GM13977 (cell line): ENCODE results near the gene ARHGAP10.

Experiments
- DNase-seq: peaks from one replicate; pipeline ENCODE4 v3.0.0; 2012; ENCODE audit warnings: low spot score
- in situ Hi-C: fragments of 300-500 bp; cut with MboI; formaldehyde crosslinking; loops from one replicate; pipeline ENCODE4 v1.12.0; 2022; ENCODE audit warnings: low sequenced_read_pairs, low pct_unique_long_range_greater_than_20kb, mixed read lengths, inconsistent platforms; ENCODE audit not compliant: unreplicated experiment
- TF ChIP-seq, protein P1 (sequence below): IDR thresholded peaks from 2 replicates; pipeline ENCODE4 v1.5.1; 2012; ENCODE audit warnings: mild to moderate bottlenecking, control low read depth; ENCODE audit not compliant: insufficient read depth; ENCODE audit errors: extremely low read depth, missing control alignments

ARHGAP10 gene

DNA sequence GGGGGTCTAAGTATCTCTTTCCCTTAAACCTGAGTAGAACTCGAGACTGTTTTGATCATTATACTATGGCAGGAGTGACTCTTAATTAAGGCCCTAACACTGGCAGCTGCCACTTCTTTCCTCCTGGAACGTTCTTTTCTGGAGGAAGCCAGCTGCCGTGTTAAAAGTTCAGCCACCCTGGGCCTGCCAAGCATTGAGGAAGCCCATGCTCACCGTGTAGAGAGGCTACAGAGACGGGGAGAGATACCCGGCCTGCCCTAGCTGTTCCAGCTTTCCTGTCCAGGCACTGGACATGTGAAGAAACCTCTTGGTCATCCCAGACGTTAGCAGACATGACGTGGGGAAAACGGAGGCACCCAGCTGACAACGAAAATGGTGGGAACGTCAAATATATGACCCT is 274.1 kb downstream of the ARHGAP10 start:
- no peak for DNase-seq
- in situ Hi-C loops = no loop called here
- TF ChIP-seq, protein P1, sequence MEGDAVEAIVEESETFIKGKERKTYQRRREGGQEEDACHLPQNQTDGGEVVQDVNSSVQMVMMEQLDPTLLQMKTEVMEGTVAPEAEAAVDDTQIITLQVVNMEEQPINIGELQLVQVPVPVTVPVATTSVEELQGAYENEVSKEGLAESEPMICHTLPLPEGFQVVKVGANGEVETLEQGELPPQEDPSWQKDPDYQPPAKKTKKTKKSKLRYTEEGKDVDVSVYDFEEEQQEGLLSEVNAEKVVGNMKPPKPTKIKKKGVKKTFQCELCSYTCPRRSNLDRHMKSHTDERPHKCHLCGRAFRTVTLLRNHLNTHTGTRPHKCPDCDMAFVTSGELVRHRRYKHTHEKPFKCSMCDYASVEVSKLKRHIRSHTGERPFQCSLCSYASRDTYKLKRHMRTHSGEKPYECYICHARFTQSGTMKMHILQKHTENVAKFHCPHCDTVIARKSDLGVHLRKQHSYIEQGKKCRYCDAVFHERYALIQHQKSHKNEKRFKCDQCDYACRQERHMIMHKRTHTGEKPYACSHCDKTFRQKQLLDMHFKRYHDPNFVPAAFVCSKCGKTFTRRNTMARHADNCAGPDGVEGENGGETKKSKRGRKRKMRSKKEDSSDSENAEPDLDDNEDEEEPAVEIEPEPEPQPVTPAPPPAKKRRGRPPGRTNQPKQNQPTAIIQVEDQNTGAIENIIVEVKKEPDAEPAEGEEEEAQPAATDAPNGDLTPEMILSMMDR = no peak

DNA sequence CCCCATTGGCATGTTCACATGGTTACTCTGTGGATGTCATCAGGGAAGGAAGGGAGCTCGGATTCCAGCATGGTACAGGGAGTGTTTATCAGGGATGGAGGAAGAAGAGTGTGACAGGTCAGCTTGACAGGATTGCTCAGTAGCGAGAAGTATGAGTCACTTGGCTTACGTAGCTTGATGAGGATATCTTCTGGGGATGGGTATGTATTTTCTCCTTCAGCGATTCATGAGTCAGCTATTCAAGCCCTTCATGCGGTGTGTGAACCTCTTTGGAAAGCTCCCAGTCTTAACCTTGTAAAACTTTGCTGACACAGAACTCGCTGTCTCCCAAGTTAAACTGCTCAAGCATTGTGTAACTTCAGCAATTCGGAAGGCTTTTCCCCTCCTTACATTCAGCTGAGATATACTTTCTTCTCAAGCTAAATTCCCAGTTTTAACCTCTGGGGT is 275.4 kb downstream of the ARHGAP10 start:
- DNase-seq = no peak
- TF ChIP-seq, protein P1 = no peak
- in situ Hi-C loops = no loop called here

DNA sequence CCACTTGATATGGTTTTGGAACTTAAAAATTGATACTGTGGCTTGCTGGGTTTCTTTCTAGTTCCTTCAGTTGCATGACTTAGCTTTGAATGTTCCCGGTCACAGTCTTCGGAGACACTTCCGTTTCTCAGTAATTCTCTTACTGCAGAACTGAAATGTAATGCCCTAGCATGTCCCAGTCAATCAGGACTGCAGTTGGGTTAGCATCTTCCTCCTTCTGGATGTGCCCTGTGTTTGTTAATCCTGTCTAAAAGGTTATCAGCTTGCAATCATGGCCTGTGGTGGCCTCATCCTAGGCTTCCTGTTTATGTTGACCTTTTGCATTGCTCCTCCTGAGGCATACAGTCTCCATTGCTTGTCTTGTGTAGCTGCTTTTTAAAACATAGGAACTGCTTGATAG is 275.9 kb downstream of the ARHGAP10 start:
- in situ Hi-C loops = no loop called here

DNA sequence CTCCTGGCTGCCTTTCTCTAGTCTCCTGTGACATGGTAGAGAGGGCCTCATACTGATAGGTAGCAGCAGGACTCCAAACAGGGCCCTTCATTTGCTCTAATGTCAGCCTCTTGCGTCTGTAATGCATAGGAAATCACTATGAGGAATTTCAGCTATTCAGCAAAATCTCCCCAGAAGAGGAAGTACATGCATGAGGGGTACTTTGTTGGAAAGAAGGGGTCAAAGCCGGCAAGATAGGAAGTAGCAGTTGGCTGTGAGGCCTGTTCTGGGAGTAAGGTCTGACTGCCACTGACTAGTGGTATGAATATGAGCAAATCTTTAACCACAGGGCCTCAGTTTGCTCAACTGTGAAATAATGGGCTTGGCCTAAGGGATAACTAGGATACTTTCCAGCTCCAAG is 283.2 kb downstream of the ARHGAP10 start:
- TF ChIP-seq, protein P1 = no peak
- no peak for DNase-seq
- in situ Hi-C loops = no loop called here

More for the DNA sequence above, 275.9 kb downstream of the ARHGAP10 start:
- no peak for DNase-seq
- TF ChIP-seq, protein P1 = no peak

DNA sequence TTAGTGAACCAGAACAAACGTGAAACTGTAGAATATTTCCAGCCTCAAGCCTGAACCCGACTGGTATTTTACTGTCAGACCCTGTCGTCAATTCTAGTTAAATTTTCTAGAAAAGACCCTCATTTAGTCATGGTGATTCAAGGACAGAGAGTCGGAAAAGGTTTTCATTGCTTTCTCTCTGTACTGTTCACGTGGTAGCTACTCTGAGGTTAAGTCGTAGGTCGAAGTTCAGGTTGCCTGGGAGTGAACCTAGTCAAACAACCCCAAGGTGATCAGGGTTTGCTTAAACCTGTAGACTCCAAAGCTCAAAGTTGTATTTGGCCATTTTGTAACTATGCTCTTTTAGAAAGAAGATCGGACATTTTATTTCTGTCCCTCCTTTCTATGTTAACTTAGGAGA is 283.6 kb downstream of the ARHGAP10 start:
- no peak for DNase-seq
- TF ChIP-seq, protein P1 = no peak
- in situ Hi-C loops = no loop called here

DNA sequence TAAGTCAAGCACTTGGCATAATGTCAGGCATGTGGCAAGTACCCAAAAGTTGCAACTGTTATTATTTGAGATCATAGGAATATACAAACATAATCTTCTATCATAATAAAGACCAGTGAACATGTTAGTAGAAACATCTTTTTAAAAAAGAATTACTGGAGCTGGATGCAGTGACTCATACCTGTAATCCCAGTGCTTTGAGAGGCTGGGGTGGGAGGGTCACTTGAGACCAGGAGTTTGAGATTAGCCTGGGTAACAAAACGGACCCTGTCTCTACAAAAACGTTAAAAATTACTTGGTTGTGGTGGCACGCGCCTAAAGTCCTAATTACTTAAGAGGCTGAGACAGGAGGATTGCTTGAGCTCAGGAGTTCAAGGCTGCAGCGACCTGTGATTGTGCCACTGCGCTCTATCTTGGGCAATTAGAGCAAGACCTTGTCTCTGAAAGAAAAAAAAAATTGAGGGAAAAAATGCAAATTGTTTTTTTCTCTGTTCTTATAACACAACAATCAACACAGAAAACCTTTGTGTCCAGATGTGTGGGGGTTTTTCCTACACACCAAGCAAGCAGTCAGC is 284.3 kb downstream of the ARHGAP10 start:
- TF ChIP-seq, protein P1 = no peak
- in situ Hi-C loops = no loop called here
- DNase-seq = no peak
